ENCODE data around the gene ATG9B.
"Not testable (repeated sequence)": the region's sequence is repeated elsewhere in the genome, so short reads cannot be mapped to it uniquely, and the experiment has no call there.

The ATG9B gene

GRCh38 chr7:151015967-151016366, 8.3 kb downstream of the ATG9B start:
- no peak for DNase-seq

- DNase-seq: peak; percentile 42
Observed at GRCh38 chr7:151014950-151015349, 9.3 kb downstream of the ATG9B start.

DNA sequence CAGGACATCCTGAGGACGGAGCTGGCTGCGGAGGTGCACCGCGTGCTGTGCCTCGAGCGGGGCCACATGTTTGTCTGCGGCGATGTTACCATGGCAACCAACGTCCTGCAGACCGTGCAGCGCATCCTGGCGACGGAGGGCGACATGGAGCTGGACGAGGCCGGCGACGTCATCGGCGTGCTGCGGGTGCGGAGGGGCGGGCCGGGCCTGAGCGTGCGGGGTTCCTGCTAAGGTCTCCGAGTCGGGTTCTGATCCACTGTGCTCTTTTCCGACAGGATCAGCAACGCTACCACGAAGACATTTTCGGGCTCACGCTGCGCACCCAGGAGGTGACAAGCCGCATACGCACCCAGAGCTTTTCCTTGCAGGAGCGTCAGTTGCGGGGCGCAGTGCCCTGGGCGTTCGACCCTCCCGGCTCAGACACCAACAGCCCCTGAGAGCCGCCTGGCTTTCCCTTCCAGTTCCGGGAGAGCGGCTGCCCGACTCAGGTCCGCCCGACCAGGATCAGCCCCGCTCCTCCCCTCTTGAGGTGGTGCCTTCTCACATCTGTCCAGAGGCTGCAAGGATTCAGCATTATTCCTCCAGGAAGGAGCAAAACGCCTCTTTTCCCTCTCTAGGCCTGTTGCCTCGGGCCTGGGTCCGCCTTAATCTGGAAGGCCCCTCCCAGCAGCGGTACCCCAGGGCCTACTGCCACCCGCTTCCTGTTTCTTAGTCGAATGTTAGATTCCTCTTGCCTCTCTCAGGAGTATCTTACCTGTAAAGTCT, 10.4 kb downstream of the ATG9B start:
- DNase-seq: peak; percentile 96

- DNase-seq: no peak
Observed at GRCh38 chr7:151013356-151013732, 10.9 kb downstream of the ATG9B start.

DNA sequence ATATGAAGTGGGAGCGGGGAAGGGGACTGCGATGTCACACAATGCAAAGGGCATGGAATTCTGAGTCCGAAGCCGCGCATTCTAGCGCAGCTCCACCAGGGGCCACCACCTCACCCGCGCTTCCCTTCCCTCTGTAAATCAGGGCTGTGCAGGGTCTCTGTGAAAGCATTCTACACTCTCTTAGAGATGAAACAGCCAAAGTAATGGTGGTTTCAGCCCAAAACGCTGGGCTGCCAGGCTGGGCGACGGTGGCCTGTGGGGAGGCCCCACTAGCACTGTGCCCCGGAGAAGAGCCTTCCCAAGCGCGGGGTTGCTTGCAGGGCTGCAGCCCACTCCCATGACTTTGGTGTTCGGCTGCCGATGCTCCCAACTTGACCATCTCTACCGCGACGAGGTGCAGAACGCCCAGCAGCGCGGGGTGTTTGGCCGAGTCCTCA, 11.4 kb downstream of the ATG9B start:
- DNase-seq: no peak

- no peak for DNase-seq
Observed at GRCh38 chr7:151012031-151012692, 12.1 kb downstream of the ATG9B start.

DNA sequence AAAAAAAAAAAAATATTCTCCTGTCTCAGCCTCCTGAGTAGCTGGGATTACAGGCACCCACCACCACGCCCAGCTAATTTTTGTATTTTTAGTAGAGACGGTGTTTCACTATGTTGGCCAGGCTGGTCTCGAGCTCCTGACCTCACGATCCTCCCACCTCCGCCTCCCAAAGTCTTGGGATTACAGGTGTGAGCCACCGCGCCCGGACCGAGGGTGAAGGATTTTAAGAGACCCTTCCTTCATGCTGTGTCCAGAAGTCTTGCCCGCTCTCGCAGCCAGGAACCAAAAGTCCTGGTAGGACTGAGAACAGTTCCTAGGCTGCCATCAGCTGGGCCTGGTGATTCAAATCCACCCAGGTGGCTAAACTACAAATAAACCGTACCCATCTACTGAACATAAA, 12.7 kb downstream of the ATG9B start:
- DNase-seq: not testable (repeated sequence)

DNA sequence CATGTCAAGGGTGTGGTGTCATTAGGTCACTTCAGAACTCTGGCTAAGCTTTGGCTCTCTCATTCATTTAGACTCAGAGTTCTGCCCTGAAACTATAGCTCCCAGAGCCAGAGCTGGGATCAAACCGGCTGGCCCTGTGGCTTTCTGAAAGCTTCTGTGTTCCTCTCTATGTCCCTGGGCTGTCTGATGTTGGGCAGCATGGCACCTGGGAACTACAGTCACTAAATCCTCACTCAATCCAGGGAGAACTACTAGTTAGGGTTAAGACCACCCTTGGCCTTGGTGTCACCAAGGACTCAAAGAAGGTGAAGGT, 13.2 kb downstream of the ATG9B start:
- DNase-seq: peak; percentile 51

DNA sequence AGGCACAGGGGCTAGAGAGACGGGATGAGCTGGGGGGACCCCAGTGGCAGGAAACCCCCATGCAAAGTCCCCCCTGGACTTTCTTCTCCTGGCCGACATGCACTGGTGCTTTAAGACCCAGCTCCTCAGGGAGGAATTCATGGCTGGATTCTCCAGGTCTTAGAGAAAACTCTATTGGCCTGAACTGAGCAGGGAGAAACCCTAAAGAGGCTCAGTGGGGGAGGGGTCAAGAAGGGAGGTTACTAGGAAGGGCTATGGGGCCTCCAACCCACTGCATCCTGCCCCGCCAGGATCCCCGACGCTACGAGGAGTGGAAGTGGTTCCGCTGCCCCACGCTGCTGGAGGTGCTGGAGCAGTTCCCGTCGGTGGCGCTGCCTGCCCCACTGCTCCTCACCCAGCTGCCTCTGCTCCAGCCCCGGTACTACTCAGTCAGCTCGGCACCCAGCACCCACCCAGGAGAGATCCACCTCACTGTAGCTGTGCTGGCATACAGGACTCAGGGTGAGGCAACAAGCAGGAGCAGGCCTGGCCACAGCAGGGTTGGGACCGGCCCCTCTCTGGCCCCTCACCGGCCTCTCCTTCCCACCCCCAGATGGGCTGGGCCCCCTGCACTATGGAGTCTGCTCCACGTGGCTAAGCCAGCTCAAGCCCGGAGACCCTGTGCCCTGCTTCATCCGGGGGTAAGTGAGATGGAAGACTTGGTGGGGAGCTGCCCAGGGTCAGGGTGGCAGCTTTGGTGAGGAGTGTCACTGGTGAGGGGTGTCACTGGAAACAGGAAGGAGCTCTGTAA, 13.8 kb downstream of the ATG9B start:
- peak; percentile 57 for DNase-seq

- no peak for DNase-seq
Observed at GRCh38 chr7:151010037-151010306, 14.3 kb downstream of the ATG9B start.

- DNase-seq: no peak
Observed at GRCh38 chr7:151009327-151010036, 14.8 kb downstream of the ATG9B start.

DNA sequence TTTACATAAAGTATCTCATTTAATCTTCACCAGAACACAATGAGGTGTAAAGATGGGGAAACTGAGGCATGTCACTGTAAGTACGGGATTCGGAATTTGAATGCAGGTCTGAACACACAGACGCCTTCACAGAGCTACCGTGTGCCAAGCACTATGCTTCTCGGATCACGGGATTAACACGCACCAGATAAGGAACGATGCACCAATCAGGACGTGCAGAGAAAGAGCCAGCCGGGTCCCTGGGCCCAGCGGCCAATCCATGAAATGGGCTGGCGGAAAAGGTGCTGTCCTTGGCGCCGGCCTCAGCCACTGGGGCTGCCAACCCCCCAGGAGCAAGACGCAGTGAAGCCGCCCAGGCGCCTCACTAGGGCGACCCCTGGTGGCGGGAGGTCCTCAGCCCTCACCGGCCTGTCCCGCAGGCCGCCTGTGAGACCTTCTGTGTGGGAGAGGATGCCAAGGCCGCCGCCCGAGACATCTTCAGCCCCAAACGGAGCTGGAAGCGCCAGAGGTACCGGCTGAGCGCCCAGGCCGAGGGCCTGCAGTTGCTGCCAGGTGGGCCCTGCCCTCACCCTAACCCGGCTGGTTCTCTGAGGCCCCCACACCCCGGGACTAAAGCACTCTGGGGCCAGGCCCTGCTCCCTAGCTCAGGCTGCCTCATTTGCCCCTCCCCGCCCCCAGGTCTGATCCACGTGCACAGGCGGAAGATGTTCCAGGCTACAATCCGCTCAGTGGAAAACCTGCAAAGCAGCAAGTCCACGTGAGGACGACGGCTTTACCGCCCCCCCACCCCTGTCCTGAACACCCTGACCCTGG, 15.6 kb downstream of the ATG9B start:
- DNase-seq: peak; percentile 88

GRCh38 chr7:151008143-151008510, 16.2 kb downstream of the ATG9B start:
- peak; percentile 66 for DNase-seq

- no peak for DNase-seq
Observed at GRCh38 chr7:151007469-151007898, 16.8 kb downstream of the ATG9B start.

- no peak for DNase-seq
Observed at GRCh38 chr7:151006590-151007300, 17.5 kb downstream of the ATG9B start.

GRCh38 chr7:151005566-151005965, 18.7 kb downstream of the ATG9B start:
- DNase-seq: no peak

GRCh38 chr7:151003572-151003971, 20.7 kb downstream of the ATG9B start:
- no peak for DNase-seq

GRCh38 chr7:151001546-151001945, 22.7 kb downstream of the ATG9B start:
- no peak for DNase-seq

DNA sequence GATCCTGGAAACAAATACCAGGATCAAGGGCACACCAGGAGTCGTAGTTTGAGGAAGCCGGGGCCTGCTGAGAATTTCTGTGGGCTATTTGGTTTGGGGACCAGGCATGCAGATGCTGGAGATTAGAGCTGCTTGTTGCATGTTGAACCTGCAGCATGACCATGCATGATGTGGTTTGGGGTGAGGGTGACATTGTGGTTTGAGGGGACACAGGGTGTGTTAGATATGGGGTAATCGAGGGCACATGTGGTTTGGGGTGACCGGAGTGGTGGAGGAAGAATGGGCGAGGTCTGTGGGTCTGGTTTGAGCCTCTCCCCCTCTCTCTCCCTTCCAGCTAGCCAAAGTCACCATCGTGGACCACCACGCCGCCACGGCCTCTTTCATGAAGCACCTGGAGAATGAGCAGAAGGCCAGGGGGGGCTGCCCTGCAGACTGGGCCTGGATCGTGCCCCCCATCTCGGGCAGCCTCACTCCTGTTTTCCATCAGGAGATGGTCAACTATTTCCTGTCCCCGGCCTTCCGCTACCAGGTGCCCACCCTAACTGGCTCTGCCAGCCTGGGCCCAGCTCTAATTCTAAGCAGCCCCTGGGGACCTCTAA, 23.3 kb downstream of the ATG9B start:
- no peak for DNase-seq

GRCh38 chr7:150999497-151000230, 24.6 kb downstream of the ATG9B start:
- DNase-seq: peak; percentile 57

- DNase-seq: no peak
Observed at GRCh38 chr7:150999001-150999400, 25.3 kb downstream of the ATG9B start.

Data from CD4-positive, alpha-beta T cell treated with Interleukin-21 for 1 hour (primary cell).